ENCODE data around the gene PCDHA1.
A peak's percentile ranks its signal among the peaks of the same experiment; 100 is the strongest.

Gene PCDHA1

GRCh38 chr5:140978260-140978659, 192.3 kb downstream of the PCDHA1 start:
- Histone ChIP-seq H3K4me1 (ENCODE audit: control insufficient read depth in 1 of 2, insufficient read depth in 2 of 2, low read length in 2 of 2) (peaks cover 0 to 4% of the 10 kb centered on the region in 2 experiments), H3K79me1 (ENCODE audit: low read length) (no peaks in the 10 kb centered on the region), H2BK120ac (ENCODE audit: insufficient read depth, low read length, poor library complexity) (no peak overlapping the region), H4K91ac (ENCODE audit: low read depth, low read length) (no peak overlapping the region), H3K4ac (ENCODE audit: low read depth, low read length) (no peak overlapping the region), H3K4me2 (ENCODE audit: low read length) (no peak overlapping the region), H2BK5ac (ENCODE audit: low read depth, low read length, poor library complexity) (no peak overlapping the region), H2AFZ (ENCODE audit: insufficient read depth, low read length, poor library complexity) (no peak overlapping the region), H3K36me3 (ENCODE audit: control insufficient read depth in 1 of 2, insufficient read depth in 2 of 2, low read length in 2 of 2) (no peaks in the 10 kb centered on the region), H3K9me3 (ENCODE audit: insufficient read depth, low read depth, low read length) (no peaks in the 10 kb centered on the region), H3K18ac (ENCODE audit: low read length) (no peak overlapping the region), H3K79me2 (ENCODE audit: control insufficient read depth, insufficient read depth, low read length, poor library complexity) (no peaks in the 10 kb centered on the region), H2BK12ac (ENCODE audit: low read length) (no peak overlapping the region), H4K8ac (ENCODE audit: low read depth, low read length) (no peak overlapping the region), H3K27me3 (ENCODE audit: insufficient read depth, low read length) (no peaks in the 10 kb centered on the region), H3K23ac (ENCODE audit: low read length) (no peak overlapping the region), H3K27ac (ENCODE audit: low read depth, low read length) (no peak overlapping the region), H2AK5ac (ENCODE audit: low read length) (no peak overlapping the region), H3K4me3 (ENCODE audit: low read depth, low read length) (no peak overlapping the region), H3K14ac (ENCODE audit: low read length) (no peak overlapping the region), H3K9ac (ENCODE audit: low read length) (no peak overlapping the region), H4K12ac (ENCODE audit: low read depth, low read length) (no peak overlapping the region)
- DNase-seq, result no peak
- WGBS (ENCODE audit: extremely low coverage, insufficient coverage, insufficient read length), result no CpG with 5 or more reads among the region's 2 CpGs

- H3K79me2 ChIP-seq (ENCODE audit: control insufficient read depth, insufficient read depth, low read length, poor library complexity), result no peaks in the 10 kb centered on the region
- no peak overlapping the region for H4K8ac ChIP-seq (ENCODE audit: low read depth, low read length)
- H2BK12ac ChIP-seq (ENCODE audit: low read length), result no peak overlapping the region
- H2BK120ac ChIP-seq (ENCODE audit: insufficient read depth, low read length, poor library complexity), result no peak overlapping the region
- no peak overlapping the region for H4K91ac ChIP-seq (ENCODE audit: low read depth, low read length)
- H2AK5ac ChIP-seq (ENCODE audit: low read length), result no peak overlapping the region
- H3K36me3 ChIP-seq (ENCODE audit: control insufficient read depth in 1 of 2, insufficient read depth in 2 of 2, low read length in 2 of 2), result no peaks in the 10 kb centered on the region
- H3K4me2 ChIP-seq (ENCODE audit: low read length), result no peak overlapping the region
- no peak overlapping the region for H3K4me3 ChIP-seq (ENCODE audit: low read depth, low read length)
- no peak for DNase-seq
- no peak overlapping the region for H2BK5ac ChIP-seq (ENCODE audit: low read depth, low read length, poor library complexity)
- H3K23ac ChIP-seq (ENCODE audit: low read length), result no peak overlapping the region
- H3K27ac ChIP-seq (ENCODE audit: low read depth, low read length), result no peak overlapping the region
- no peak overlapping the region for H2AFZ ChIP-seq (ENCODE audit: insufficient read depth, low read length, poor library complexity)
- H3K9ac ChIP-seq (ENCODE audit: low read length), result no peak overlapping the region
- H3K18ac ChIP-seq (ENCODE audit: low read length), result no peak overlapping the region
- peaks cover 0 to 4% of the 10 kb centered on the region in 2 experiments for H3K4me1 ChIP-seq (ENCODE audit: control insufficient read depth in 1 of 2, insufficient read depth in 2 of 2, low read length in 2 of 2)
- H3K27me3 ChIP-seq (ENCODE audit: insufficient read depth, low read length), result no peaks in the 10 kb centered on the region
- no peaks in the 10 kb centered on the region for H3K9me3 ChIP-seq (ENCODE audit: insufficient read depth, low read depth, low read length)
- WGBS (ENCODE audit: extremely low coverage, insufficient coverage, insufficient read length), result no CpG with 5 or more reads among the region's 1 CpG
- no peaks in the 10 kb centered on the region for H3K79me1 ChIP-seq (ENCODE audit: low read length)
- H3K4ac ChIP-seq (ENCODE audit: low read depth, low read length), result no peak overlapping the region
- no peak overlapping the region for H3K14ac ChIP-seq (ENCODE audit: low read length)
- no peak overlapping the region for H4K12ac ChIP-seq (ENCODE audit: low read depth, low read length)
Measured at GRCh38 chr5:140978983-140979382, 193.0 kb downstream of the PCDHA1 start.

GRCh38 chr5:140982083-140982716, 196.3 kb downstream of the PCDHA1 start:
- no peak overlapping the region for H3K4ac ChIP-seq (ENCODE audit: low read depth, low read length)
- no peaks in the 10 kb centered on the region for H3K79me2 ChIP-seq (ENCODE audit: control insufficient read depth, insufficient read depth, low read length, poor library complexity)
- no peak overlapping the region for H4K12ac ChIP-seq (ENCODE audit: low read depth, low read length)
- no peak overlapping the region for H2BK5ac ChIP-seq (ENCODE audit: low read depth, low read length, poor library complexity)
- H3K36me3 ChIP-seq (ENCODE audit: control insufficient read depth in 1 of 2, insufficient read depth in 2 of 2, low read length in 2 of 2), result no peaks in the 10 kb centered on the region
- WGBS (ENCODE audit: extremely low coverage, insufficient coverage, insufficient read length), result no CpG with 5 or more reads among the region's 5 CpGs
- H3K9ac ChIP-seq (ENCODE audit: low read length), result no peak overlapping the region
- no peak overlapping the region for H3K18ac ChIP-seq (ENCODE audit: low read length)
- H3K9me3 ChIP-seq (ENCODE audit: insufficient read depth, low read depth, low read length), result no peaks in the 10 kb centered on the region
- no peaks in the 10 kb centered on the region for H3K27me3 ChIP-seq (ENCODE audit: insufficient read depth, low read length)
- no peak overlapping the region for H3K4me2 ChIP-seq (ENCODE audit: low read length)
- H3K79me1 ChIP-seq (ENCODE audit: low read length), result peaks cover 10% of the 10 kb centered on the region
- H2BK120ac ChIP-seq (ENCODE audit: insufficient read depth, low read length, poor library complexity), result no peak overlapping the region
- no peak for DNase-seq
- no peak overlapping the region for H4K91ac ChIP-seq (ENCODE audit: low read depth, low read length)
- no peak overlapping the region for H3K4me3 ChIP-seq (ENCODE audit: low read depth, low read length)
- no peak overlapping the region for H3K27ac ChIP-seq (ENCODE audit: low read depth, low read length)
- no peak overlapping the region for H2AFZ ChIP-seq (ENCODE audit: insufficient read depth, low read length, poor library complexity)
- H3K4me1 ChIP-seq (ENCODE audit: control insufficient read depth in 1 of 2, insufficient read depth in 2 of 2, low read length in 2 of 2), result peaks cover 4 to 19% of the 10 kb centered on the region in 2 experiments
- no peak overlapping the region for H3K14ac ChIP-seq (ENCODE audit: low read length)
- no peak overlapping the region for H2BK12ac ChIP-seq (ENCODE audit: low read length)
- H3K23ac ChIP-seq (ENCODE audit: low read length), result no peak overlapping the region
- no peak overlapping the region for H4K8ac ChIP-seq (ENCODE audit: low read depth, low read length)
- H2AK5ac ChIP-seq (ENCODE audit: low read length), result no peak overlapping the region

GRCh38 chr5:140986117-140986521, 200.2 kb downstream of the PCDHA1 start:
- WGBS (ENCODE audit: extremely low coverage, insufficient coverage, insufficient read length), result no CpG with 5 or more reads among the region's 3 CpGs
- H4K12ac ChIP-seq (ENCODE audit: low read depth, low read length), result no peak overlapping the region

More at GRCh38 chr5:140986117-140986521, 200.2 kb downstream of the PCDHA1 start:
- Histone ChIP-seq H2BK12ac (ENCODE audit: low read length) (peak overlapping the region; percentile 97), H3K9me3 (ENCODE audit: insufficient read depth, low read depth, low read length) (no peaks in the 10 kb centered on the region), H3K4me2 (ENCODE audit: low read length) (peak overlapping the region; percentile 14), H3K23ac (ENCODE audit: low read length) (no peak overlapping the region), H3K14ac (ENCODE audit: low read length) (no peak overlapping the region), H3K36me3 (ENCODE audit: control insufficient read depth in 1 of 2, insufficient read depth in 2 of 2, low read length in 2 of 2) (no peaks in the 10 kb centered on the region), H3K4me1 (ENCODE audit: control insufficient read depth in 1 of 2, insufficient read depth in 2 of 2, low read length in 2 of 2) (peaks cover 9 to 34% of the 10 kb centered on the region in 2 experiments), H2BK5ac (ENCODE audit: low read depth, low read length, poor library complexity) (peak overlapping the region; percentile 93), H3K27me3 (ENCODE audit: insufficient read depth, low read length) (no peaks in the 10 kb centered on the region), H3K79me1 (ENCODE audit: low read length) (peaks cover 20% of the 10 kb centered on the region), H3K27ac (ENCODE audit: low read depth, low read length) (peak overlapping the region; percentile 90), H2AK5ac (ENCODE audit: low read length) (no peak overlapping the region), H3K79me2 (ENCODE audit: control insufficient read depth, insufficient read depth, low read length, poor library complexity) (no peaks in the 10 kb centered on the region), H3K9ac (ENCODE audit: low read length) (no peak overlapping the region), H3K4ac (ENCODE audit: low read depth, low read length) (peak overlapping the region; percentile 70), H4K8ac (ENCODE audit: low read depth, low read length) (peak overlapping the region; percentile 62), H2AFZ (ENCODE audit: insufficient read depth, low read length, poor library complexity) (no peak overlapping the region), H4K91ac (ENCODE audit: low read depth, low read length) (peak overlapping the region; percentile 80), H3K18ac (ENCODE audit: low read length) (no peak overlapping the region), H3K4me3 (ENCODE audit: low read depth, low read length) (no peak overlapping the region), H2BK120ac (ENCODE audit: insufficient read depth, low read length, poor library complexity) (peak overlapping the region; percentile 83)
- DNase-seq, result no peak

All from trophoblast cell (in vitro differentiated cells and primary cell).